GM21619 (cell line): ENCODE measurements around the gene ATP9B.

Source experiments
- ATAC-seq: cut with Tn5 transposase; IDR thresholded peaks from one replicate; pipeline ENCODE4 v1.9.1; 2021; ENCODE audit not compliant: unreplicated experiment

The ATP9B gene

DNA sequence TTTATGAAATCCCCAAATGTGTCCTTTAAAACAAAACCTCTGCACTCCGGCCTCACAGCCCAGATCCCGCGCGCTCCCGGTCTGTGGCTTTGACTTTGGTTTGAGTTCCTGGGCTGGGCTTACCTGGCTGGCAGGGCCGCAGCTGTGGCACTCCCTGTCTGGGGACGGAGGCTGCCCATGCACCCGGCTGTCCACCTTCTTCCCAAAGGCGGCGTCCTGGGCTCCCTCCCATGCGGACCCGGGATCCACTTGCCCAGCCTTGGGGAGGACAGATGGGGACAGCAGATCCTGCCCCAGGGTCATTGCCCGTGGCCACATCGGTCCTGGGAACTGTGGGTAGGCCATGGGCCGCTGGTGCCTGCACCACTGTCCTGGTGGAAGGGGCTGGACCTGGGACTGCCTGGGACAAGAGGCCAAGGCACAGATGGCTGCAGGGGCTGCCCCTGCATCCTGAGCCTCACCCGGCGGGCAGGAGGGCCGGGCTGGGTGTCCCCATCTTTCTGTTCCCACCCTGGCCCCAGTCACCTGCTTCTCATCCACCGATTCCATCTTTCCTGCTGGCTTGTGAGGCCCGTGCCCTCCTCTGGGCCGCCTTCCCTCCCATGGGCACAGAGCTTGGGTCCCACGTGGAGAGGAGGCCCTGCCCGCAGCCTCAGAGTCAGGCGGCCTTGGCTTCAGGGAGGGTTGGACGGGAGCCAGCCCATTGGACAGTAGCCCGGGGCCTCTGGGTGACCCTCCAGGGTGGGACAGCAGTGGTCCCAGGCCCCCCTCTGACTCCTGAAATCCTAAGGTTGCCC, 354.2 kb downstream of the ATP9B start:
- no peak for ATAC-seq

DNA sequence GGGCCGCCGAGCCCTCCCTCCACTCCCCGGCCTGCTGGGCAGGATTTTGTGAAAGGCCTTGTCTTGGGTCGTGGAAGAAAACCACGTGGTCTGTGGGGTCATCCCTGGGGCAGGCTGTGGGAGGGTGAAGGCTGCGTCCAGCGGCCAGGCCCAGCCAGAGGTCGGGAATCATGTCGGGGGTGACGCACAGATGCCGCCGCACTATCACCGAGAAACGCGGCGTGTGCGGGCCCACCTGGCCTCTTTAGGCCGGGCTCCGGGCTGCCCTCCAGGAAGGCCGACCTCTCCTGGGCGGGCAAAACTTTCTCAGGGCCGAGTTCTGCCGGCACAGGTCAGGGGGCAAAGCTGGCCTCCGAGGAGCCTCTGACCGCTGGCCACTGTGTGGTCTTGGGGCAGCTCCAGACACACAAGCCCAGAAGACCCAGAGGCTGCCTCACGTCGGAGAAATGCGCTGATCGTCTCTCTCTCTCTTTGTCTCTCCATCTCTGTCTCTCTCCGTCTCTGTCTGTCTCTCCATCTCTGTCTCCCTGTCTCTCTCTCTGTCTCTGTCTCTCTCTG, 354.9 kb downstream of the ATP9B start:
- ATAC-seq, result no peak

DNA sequence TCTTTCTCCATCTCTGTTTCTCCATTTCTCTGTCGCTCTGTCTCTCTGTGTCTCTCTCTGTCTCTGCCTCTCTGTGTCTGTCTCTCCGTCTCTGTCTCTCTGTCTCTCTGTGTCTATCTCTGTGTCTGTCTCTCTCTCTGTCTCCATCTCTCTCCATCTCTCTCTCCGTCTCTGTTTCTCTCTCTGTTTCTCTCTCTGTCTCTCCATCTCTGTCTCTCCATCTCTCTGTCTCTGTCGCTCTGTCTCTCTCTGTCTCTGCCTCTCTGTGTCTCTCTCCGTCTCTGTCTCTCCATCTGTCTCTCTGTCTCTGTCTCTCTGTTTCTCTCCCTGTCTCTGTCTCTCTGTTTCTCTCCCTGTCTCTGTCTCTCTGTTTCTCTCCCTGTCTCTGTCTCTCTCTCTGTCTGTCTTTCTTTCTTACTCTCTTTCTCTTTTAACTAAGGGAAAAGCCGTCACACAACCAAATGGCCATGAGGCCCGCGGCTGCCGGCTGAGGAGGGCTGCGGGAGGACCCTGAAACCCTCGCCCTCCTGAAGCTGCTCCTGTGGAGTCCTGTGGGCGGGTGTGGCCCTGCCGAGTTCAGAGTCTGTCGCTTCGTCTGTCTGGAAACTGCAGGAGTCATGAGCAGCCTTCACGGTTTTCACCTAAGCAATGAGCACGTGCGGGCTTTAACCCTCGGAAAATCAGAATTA, 355.8 kb downstream of the ATP9B start:
- ATAC-seq, result no peak

DNA sequence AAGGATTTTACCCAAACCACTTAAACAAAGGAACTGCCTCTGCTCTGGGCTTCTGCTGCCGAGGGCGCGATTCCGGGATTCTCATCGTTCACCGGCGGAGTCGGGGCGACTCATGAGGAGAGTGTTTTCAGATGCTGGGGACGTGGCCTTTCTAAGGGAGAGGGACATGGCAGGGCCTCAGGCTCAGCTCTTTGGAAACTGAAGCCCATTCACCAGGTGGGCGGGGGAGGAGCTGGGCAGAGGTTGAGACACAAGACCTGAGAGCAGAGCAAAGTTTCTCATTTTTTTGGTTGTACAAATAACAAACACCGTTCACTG, 356.3 kb downstream of the ATP9B start:
- ATAC-seq, result no peak

DNA sequence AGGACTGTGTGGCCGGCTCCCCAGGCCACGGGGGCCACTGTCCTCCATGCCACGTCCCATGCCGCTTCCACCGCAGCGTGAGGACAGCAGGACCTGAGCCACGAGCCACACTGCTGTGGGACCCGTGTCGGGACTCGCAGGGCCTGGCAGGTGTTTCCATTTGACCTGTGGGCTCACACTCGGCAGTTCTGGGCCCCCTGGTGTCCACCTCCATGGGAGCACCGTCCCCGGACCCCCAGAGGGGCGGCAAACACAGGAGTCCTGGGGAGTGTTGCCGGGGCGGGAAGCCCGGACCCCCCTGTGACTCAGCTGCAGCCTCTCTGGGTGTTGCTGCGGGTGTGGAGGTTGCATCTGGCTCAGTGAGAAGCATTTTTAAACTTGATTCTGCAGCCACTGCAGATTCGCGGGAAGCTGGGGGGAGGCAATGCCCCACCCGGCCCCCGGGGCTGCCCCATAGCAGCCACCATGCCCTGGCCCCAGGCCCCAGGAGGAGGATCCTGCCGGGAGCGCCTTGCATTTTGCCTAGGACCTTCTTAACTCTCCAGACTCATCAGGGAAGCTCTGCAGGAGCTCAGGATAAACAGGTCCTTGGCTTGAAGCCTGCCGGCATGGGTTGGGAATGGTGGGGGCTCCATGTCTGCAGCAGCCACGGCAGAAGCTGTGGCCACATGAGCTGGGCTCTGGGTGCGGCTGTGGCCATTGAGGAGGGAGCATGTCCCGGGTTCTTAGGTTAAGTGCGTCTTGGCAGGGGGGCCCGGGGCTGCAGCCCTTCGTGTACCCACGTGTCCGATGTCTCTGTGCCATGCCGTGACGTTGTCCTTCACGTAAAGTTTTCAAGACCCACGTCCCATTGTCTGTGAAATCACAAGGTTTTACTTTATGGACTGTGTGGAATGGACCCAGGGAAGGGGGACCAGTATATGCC, 357.4 kb downstream of the ATP9B start:
- no peak for ATAC-seq

DNA sequence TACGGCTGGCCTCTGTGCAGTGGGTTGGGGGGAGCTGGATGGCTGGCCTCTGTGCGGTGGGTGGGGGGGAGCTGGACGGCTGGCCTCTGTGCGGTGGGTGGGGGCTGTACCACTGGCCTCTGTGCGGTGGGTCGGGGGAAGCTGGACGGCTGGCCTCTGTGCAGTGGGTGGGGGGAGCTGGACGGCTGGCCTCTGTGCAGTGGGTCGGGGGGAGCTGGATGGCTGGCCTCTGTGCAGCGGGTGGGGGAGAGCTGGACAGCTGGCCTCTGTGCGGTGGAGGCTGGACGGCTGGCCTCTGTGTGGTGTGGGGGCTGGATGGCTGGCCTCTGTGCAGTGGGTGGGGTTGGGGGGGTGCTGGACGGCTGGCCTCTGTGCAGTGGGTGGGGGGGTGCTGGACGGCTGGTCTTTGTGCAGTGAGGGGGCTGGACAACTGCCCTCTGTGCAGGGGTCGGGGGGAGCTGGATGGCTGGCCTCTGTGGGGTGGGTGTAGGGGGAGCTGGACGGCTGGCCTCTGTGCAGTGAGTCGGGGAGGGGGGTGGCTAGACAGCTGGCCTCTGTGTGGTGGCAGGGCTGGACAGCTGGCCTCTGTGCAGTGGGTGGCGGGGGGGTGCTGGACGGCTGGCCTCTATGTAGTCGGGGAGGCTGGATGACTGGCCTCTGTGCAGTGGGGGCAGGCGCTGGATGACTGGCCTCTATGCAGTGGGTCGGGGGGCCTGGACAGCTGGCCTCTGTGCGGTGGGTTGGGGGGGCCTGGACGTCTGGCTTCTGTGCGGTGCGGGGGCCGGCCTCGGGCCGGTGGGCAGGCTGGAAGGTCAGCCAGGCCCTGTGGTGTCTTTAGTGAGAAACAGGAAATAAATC, 358.4 kb downstream of the ATP9B start:
- no peak for ATAC-seq
